Measurements from ENCODE around the gene IFITM1.
"Not testable (repeated sequence)": the region's sequence is repeated elsewhere in the genome, so short reads cannot be mapped to it uniquely, and the experiment has no call there.

IFITM1 gene

GRCh38 chr11:309979-310572, 3.8 kb upstream of the IFITM1 start:
- DNase-seq = not testable (repeated sequence)

- not testable (repeated sequence) for DNase-seq
Measured at GRCh38 chr11:311013-311748, 2.7 kb upstream of the IFITM1 start.

- no peak for DNase-seq
Measured at GRCh38 chr11:312092-312816, 1.6 kb upstream of the IFITM1 start.

- DNase-seq = no peak
Measured at GRCh38 chr11:313304-313786, 495 bp upstream of the IFITM1 start.

- not testable (repeated sequence) for DNase-seq
Measured at GRCh38 chr11:314554-314875, 675 bp downstream of the IFITM1 start.

GRCh38 chr11:315051-315481, 1.2 kb downstream of the IFITM1 start:
- DNase-seq = no peak

- DNase-seq = no peak
Measured at GRCh38 chr11:315516-315994, 1.7 kb downstream of the IFITM1 start.

GRCh38 chr11:316031-316701, 2.3 kb downstream of the IFITM1 start:
- DNase-seq = no peak

GRCh38 chr11:316891-317301, 3.1 kb downstream of the IFITM1 start:
- no peak for DNase-seq

- DNase-seq = not testable (repeated sequence)
Measured at GRCh38 chr11:317668-318404, 4.0 kb downstream of the IFITM1 start.

GRCh38 chr11:318405-319120, 4.7 kb downstream of the IFITM1 start:
- DNase-seq = not testable (repeated sequence)

- DNase-seq = not testable (repeated sequence)
Measured at GRCh38 chr11:319121-319887, 5.5 kb downstream of the IFITM1 start.

GRCh38 chr11:319888-320273, 6.0 kb downstream of the IFITM1 start:
- DNase-seq = not testable (repeated sequence)

GRCh38 chr11:324156-324555, 10.3 kb downstream of the IFITM1 start:
- DNase-seq = no peak

- DNase-seq = not testable (repeated sequence)
Measured at GRCh38 chr11:324593-325517, 11.0 kb downstream of the IFITM1 start.

GRCh38 chr11:325796-326591, 12.2 kb downstream of the IFITM1 start:
- no peak for DNase-seq

- no peak for DNase-seq
Measured at GRCh38 chr11:326592-326841, 12.7 kb downstream of the IFITM1 start.

- DNase-seq = no peak
Measured at GRCh38 chr11:326842-327580, 13.2 kb downstream of the IFITM1 start.

- no peak for DNase-seq
Measured at GRCh38 chr11:327581-327923, 13.7 kb downstream of the IFITM1 start.
